GM23248 (cell line): ENCODE measurements around the gene FGF1.

Source experiments
- EZH2 ChIP-seq: fragments of 200-600 bp; sonication (generic); IDR thresholded peaks from 2 replicates; pipeline ENCODE4 v1.6.1; 2018; ENCODE audit warnings: antibody characterized with exemption, mild to moderate bottlenecking; ENCODE audit not compliant: insufficient read depth, poor library complexity, severe bottlenecking
- EZH2phosphoT487 ChIP-seq: fragments of 200-600 bp; sonication (generic); IDR thresholded peaks from 2 replicates; pipeline ENCODE4 v1.6.1; 2018; ENCODE audit warnings: antibody characterized with exemption, moderate library complexity, mild to moderate bottlenecking, low read depth; ENCODE audit not compliant: insufficient read depth

DNA sequence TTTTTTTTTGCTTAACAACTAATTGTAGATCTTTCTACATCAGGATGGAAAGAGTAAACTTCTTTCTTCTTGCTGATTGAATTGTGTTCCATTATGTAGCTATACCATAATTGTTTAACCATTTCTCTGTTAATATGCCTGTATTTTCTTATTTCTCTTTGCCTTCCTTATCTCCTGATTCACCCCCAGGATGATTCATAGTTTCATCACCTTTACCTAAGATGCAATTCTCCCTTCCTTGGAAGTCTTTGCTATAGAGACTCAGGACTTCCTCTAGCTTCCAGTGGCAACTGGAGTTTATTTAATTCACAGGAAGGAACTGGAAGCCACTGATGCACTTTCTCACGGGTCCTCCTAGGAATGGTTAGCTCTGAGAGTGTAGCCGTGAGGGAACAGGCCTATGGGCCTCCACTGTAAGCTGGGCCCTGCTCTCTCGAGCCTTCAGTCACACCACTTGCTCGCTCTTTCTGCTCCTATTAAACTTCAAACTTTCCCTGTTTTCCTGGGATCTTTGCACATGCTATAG lies 83.1 kb downstream of the FGF1 start:
- no peak for TF ChIP-seq EZH2phosphoT487
- TF ChIP-seq EZH2 = no peak
